Muscle layer of duodenum (tissue), 2 donors: ENCODE results near the gene FADS2.
A peak's percentile ranks its signal among the peaks of the same experiment; 100 is the strongest.

Experiments used
- H3K27ac ChIP-seq: one replicate; pipeline ENCODE4 v1.7.0; 2013; ENCODE audit warnings: mild to moderate bottlenecking, low read length
- H3K27me3 ChIP-seq: one replicate; pipeline ENCODE4 v1.7.0; 2013; ENCODE audit warnings: low read depth, mild to moderate bottlenecking, control low read depth, low read length
- H3K36me3 ChIP-seq, 2 donors: one replicate each; pipeline ENCODE4 v1.7.0; 2013; ENCODE audit warnings: low read length in 2 of 2, control low read depth in 1 of 2, mild to moderate bottlenecking in 1 of 2; ENCODE audit not compliant: insufficient read depth in 2 of 2, control insufficient read depth in 1 of 2
- H3K4me1 ChIP-seq, 2 donors: one replicate each; pipeline ENCODE4 v1.7.0; 2013; ENCODE audit warnings: low read length in 2 of 2, mild to moderate bottlenecking in 2 of 2, control low read depth in 1 of 2, moderate library complexity in 1 of 2; ENCODE audit not compliant: insufficient read depth in 2 of 2, control insufficient read depth in 1 of 2
- H3K4me3 ChIP-seq, 2 donors: one replicate each; pipeline ENCODE4 v1.7.0; 2013; ENCODE audit warnings: low read length in 2 of 2, low read depth in 1 of 2, mild to moderate bottlenecking in 1 of 2
- H3K9me3 ChIP-seq, 2 donors: one replicate each; pipeline ENCODE4 v1.7.0; 2013; ENCODE audit warnings: low read length in 2 of 2, control low read depth in 1 of 2, mild to moderate bottlenecking in 1 of 2; ENCODE audit not compliant: control insufficient read depth in 1 of 2
- donor health status: healthy.

Gene FADS2

GRCh38 chr11:61866231-61866957 lies 38.3 kb downstream of the FADS2 start:
- Histone ChIP-seq H3K4me3 (no peak overlapping the region), H3K36me3 (peaks cover 9 to 25% of the 10 kb centered on the region in 2 donors), H3K4me1 (peaks cover 4 to 5% of the 10 kb centered on the region in 2 donors), H3K9me3 (no peaks in the 10 kb centered on the region), H3K27me3 (no peaks in the 10 kb centered on the region), H3K27ac (no peak overlapping the region)

- Histone ChIP-seq H3K27me3 (no peaks in the 10 kb centered on the region), H3K4me3 (no peak overlapping the region), H3K36me3 (peaks cover 9 to 25% of the 10 kb centered on the region in 2 donors), H3K4me1 (peaks cover 5 to 7% of the 10 kb centered on the region in 2 donors), H3K27ac (no peak overlapping the region), H3K9me3 (no peaks in the 10 kb centered on the region)
Observed at GRCh38 chr11:61866958-61867343, 38.9 kb downstream of the FADS2 start.

- H3K4me3 ChIP-seq, result no peak overlapping the region
- H3K9me3 ChIP-seq, result no peaks in the 10 kb centered on the region
- H3K4me1 ChIP-seq, result peaks cover 5 to 7% of the 10 kb centered on the region in 2 donors
- H3K27me3 ChIP-seq, result no peaks in the 10 kb centered on the region
- H3K36me3 ChIP-seq, result peaks cover 9 to 21% of the 10 kb centered on the region in 2 donors
- no peak overlapping the region for H3K27ac ChIP-seq
Observed at GRCh38 chr11:61868571-61869428, 40.7 kb downstream of the FADS2 start.

DNA sequence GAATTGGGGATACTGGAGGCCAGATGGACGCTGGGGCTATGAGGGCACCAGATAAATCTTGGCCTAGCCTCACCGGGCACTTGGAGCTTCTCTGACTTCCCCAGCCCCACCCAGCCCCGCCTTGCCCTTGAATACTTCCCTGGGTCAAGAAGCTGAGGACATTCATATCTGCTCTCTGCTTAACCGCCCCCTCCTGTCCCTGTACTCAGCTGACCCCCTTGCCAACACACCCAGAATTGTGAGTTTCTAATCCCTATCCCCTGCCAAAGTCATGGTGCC lies 41.3 kb downstream of the FADS2 start:
- no peaks in the 10 kb centered on the region for H3K9me3 ChIP-seq
- peaks cover 9 to 20% of the 10 kb centered on the region in 2 donors for H3K36me3 ChIP-seq
- H3K4me3 ChIP-seq, result no peak overlapping the region
- no peak overlapping the region for H3K27ac ChIP-seq
- peaks cover 5 to 7% of the 10 kb centered on the region in 2 donors for H3K4me1 ChIP-seq
- H3K27me3 ChIP-seq, result no peaks in the 10 kb centered on the region

- peaks cover 7 to 17% of the 10 kb centered on the region in 2 donors for H3K36me3 ChIP-seq
- H3K9me3 ChIP-seq, result no peaks in the 10 kb centered on the region
- H3K4me3 ChIP-seq, result no peak overlapping the region
- no peak overlapping the region for H3K27ac ChIP-seq
- no peaks in the 10 kb centered on the region for H3K27me3 ChIP-seq
- peaks cover 5 to 7% of the 10 kb centered on the region in 2 donors for H3K4me1 ChIP-seq
Observed at GRCh38 chr11:61869708-61870451, 41.8 kb downstream of the FADS2 start.

GRCh38 chr11:61870541-61871031 lies 42.5 kb downstream of the FADS2 start:
- Histone ChIP-seq H3K27ac (no peak overlapping the region), H3K4me1 (peaks cover 5 to 7% of the 10 kb centered on the region in 2 donors)

GRCh38 chr11:61871158-61871597 lies 43.1 kb downstream of the FADS2 start:
- Histone ChIP-seq H3K36me3 (peaks cover 0 to 10% of the 10 kb centered on the region in 2 donors), H3K4me3 (peak overlapping the region in 1 of 2 donors; percentile 22), H3K9me3 (no peaks in the 10 kb centered on the region), H3K27ac (no peak overlapping the region), H3K27me3 (no peaks in the 10 kb centered on the region), H3K4me1 (peaks cover 5 to 7% of the 10 kb centered on the region in 2 donors)

More at GRCh38 chr11:61870541-61871031, 42.5 kb downstream of the FADS2 start:
- no peak overlapping the region for H3K4me3 ChIP-seq
- H3K27me3 ChIP-seq, result no peaks in the 10 kb centered on the region
- H3K9me3 ChIP-seq, result no peaks in the 10 kb centered on the region
- H3K36me3 ChIP-seq, result peaks cover 0 to 13% of the 10 kb centered on the region in 2 donors

DNA sequence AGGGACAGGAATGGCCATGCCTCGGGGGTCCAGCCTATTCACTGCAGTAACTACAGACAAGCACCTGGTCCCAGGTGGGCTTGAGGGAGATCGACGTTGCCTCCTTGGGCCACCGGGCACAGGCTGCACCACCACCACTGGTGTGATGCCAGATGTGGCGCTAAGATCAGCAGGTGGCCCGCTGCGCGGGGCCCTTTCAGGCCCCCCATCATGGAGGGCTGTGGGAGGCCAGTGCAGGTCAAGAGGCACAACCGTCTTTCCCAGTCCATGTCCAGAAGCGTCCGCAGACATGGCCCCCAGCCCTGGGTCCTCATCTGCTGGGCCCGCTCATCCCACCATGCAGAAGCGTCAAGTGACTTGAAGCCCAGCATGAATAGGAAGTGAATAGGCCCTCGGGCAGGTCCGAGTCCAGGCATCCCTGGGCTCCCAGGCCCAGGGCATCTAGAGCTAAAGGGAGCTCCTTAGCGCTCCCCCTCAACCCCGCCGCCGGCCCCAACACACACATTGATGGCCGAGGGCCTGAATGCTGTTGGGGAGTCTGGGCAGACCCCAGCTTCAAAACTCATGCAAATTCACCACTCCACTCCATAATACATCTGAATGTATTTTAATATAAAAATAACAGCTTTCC lies 45.0 kb downstream of the FADS2 start:
- H3K36me3 ChIP-seq, result peaks cover 0 to 14% of the 10 kb centered on the region in 2 donors
- no peak overlapping the region for H3K27ac ChIP-seq
- H3K4me1 ChIP-seq, result peaks cover 5 to 7% of the 10 kb centered on the region in 2 donors
- no peaks in the 10 kb centered on the region for H3K9me3 ChIP-seq
- no peaks in the 10 kb centered on the region for H3K27me3 ChIP-seq
- H3K4me3 ChIP-seq, result no peak overlapping the region

DNA sequence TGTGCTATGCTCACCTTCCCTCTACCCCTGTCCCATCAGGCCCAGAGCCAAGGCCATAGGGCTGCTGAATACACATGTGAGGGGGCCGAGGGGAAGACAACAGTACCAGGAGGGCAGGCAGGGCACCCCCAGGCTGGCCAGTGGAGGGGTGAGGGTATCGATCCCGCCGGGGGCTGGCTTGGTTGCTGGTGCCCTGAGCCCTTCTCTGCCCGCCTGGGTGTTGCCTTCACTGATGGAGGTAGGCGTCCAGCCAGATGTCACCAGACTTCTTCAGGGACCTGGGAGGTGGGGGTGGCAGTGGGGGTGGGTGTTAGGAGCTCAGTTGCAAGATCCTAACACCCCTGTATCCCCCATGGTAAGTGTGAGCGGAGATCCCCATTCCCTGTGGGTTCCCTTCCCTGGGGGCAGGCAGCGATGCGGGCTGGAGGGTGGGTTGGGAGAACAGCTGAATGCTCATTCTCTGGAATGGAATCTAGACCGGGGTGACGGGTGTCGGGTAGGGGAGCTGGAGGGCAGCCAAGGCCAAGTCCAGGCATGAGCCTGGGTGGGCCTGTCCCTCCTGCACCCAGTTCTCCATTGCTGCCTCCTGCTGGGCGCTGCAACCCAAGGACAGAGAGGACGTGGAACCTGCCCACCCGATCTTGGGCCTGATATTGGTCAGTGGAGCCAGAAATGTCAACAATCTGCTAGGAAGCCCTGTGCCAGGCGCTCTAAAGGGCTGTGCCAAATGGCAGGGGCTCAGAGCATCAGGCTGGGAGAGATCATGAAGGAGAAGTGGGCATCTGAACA lies 45.7 kb downstream of the FADS2 start:
- Histone ChIP-seq H3K27me3 (no peaks in the 10 kb centered on the region), H3K4me1 (peaks cover 5 to 7% of the 10 kb centered on the region in 2 donors), H3K36me3 (peaks cover 0 to 16% of the 10 kb centered on the region in 2 donors), H3K4me3 (no peak overlapping the region), H3K9me3 (no peaks in the 10 kb centered on the region), H3K27ac (no peak overlapping the region)

- H3K27me3 ChIP-seq, result no peaks in the 10 kb centered on the region
- H3K9me3 ChIP-seq, result no peaks in the 10 kb centered on the region
- no peak overlapping the region for H3K27ac ChIP-seq
- peaks cover 0 to 16% of the 10 kb centered on the region in 2 donors for H3K36me3 ChIP-seq
- H3K4me1 ChIP-seq, result peaks cover 5 to 7% of the 10 kb centered on the region in 2 donors
- no peak overlapping the region for H3K4me3 ChIP-seq
Observed at GRCh38 chr11:61874377-61874809, 46.3 kb downstream of the FADS2 start.
